Tibial nerve (tissue), 4 donors: ENCODE measurements around the gene PLS1. TPM values are rescaled to one million over a fixed set of nuclear protein-coding genes. Genes with fewer than 3 reads are reported as not detected.
"Not testable (repeated sequence)": the region's sequence is repeated elsewhere in the genome, so short reads cannot be mapped to it uniquely, and the experiment has no call there.

ENCODE experiments used
- DNase-seq, 2 donors: peaks; one replicate each; pipeline ENCODE4 v3.0.0-alpha.2; 2019; ENCODE audit warnings: low spot score in 2 of 2
- H3K27ac ChIP-seq, 4 donors: fragments of 200-600 bp; sonication (generic) in 3 of 4; one replicate each; pipeline ENCODE4 v1.5.1; 2017 to 2019; ENCODE audit warnings: mild to moderate bottlenecking in 1 of 4
- H3K27me3 ChIP-seq, 2 donors: fragments of 200-600 bp; sonication (generic) in 1 of 2; one replicate each; pipeline versions ENCODE4 v1.5.1 to v1.6.0; 2017 to 2019
- H3K36me3 ChIP-seq, 3 donors: fragments of 200-600 bp; sonication (generic); one replicate each; pipeline ENCODE4 v1.5.1; 2018 to 2019
- H3K4me1 ChIP-seq, 4 donors: fragments of 200-600 bp; sonication (generic) in 3 of 4; one replicate each; pipeline ENCODE4 v1.5.1; 2017 to 2019
- H3K4me3 ChIP-seq, 4 donors: fragments of 200-600 bp; sonication (generic) in 3 of 4; one replicate each; pipeline ENCODE4 v1.5.1; 2017 to 2019; ENCODE audit warnings: mild to moderate bottlenecking in 1 of 4, moderate library complexity in 1 of 4
- H3K9me3 ChIP-seq, 4 donors: fragments of 200-600 bp; sonication (generic) in 3 of 4; one replicate each; pipeline ENCODE4 v1.5.1; 2017 to 2019
- CTCF ChIP-seq, 5 experiments: fragments of 200-600 bp in 3 of 5; fragments of 450-650 bp in 2 of 5; sonication (generic) in 3 of 5; IDR thresholded peaks; one replicate each; pipeline ENCODE4 v1.5.1; 2016 to 2019; ENCODE audit warnings: antibody characterized with exemption in 5 of 5, mild to moderate bottlenecking in 3 of 5, moderate library complexity in 2 of 5
- EP300 ChIP-seq, 2 donors: sonication (generic); formaldehyde crosslinking; IDR thresholded peaks; one replicate each; pipeline ENCODE4 v1.6.1; 2017; ENCODE audit warnings: antibody characterized with exemption in 2 of 2, mild to moderate bottlenecking in 1 of 2
- POLR2A ChIP-seq, 2 donors: fragments of 450-650 bp; IDR thresholded peaks; one replicate each; pipeline ENCODE4 v1.6.1; 2017; ENCODE audit warnings: antibody characterized with exemption in 2 of 2, mild to moderate bottlenecking in 2 of 2, moderate library complexity in 2 of 2
- WGBS, 2 donors: methylation state at CpG; one replicate each; pipeline ENCODE4 v1.1.5; 2018; 5-methylcytosine and 5-hydroxymethylcytosine counted together
- total RNA-seq, 4 donors: library from RNA; depleted of rRNA; stranded (reverse); fragments of >200 nt; gene quantifications; one replicate each; pipeline ENCODE4 v1.1.0, GENCODE V29; 2016

The PLS1 gene
- total RNA-seq, 4 donors from 2014 or later, result 0.66 to 3.6 (median 0.90) TPM; not detected in 1

DNA sequence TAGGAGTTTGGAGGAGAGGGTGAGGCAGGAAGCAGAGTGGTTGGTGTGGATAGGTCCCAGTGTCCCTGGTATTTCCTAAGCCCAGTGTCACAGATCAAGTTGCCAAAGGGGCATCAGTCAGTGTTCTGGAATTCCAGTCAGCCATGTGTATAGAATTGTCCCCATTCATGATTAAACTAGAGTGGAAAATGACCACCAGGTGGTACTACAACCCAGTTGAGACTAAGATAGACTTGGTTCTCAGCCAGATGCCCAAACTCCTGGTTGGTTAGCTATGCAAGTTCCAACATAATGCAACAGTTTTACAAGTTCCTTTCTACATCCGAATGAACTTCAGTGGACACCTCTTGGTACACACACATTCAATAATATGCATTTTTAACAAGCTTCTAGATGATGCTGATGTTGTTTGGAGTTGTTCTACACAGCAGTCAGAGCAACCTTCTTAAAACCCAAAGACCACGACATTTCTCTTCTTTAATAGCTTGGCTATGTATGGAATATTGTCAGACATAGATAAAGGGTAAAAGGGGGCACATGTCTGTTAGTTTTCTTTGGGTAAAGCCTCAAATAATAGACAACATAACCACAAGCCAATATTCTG lies 9.3 kb upstream of the PLS1 start:
- peak in 1 of 2 donors; percentile 65 for DNase-seq
- Histone ChIP-seq H3K27ac (no peak overlapping the region), H3K4me3 (no peak overlapping the region), H3K36me3 (no peaks in the 10 kb centered on the region), H3K4me1 (no peaks in the 10 kb centered on the region), H3K9me3 (no peaks in the 10 kb centered on the region), H3K27me3 (no peaks in the 10 kb centered on the region)
- WGBS, 2 donors, result 45 to 48% methylated on average over 2 of the region's 2 CpGs
- TF ChIP-seq CTCF (IDR thresholded peaks at IDR 0.05) (peak; percentile 15 to 64 (median 33)), POLR2A (IDR thresholded peaks at IDR 0.05) (no peak)

DNA sequence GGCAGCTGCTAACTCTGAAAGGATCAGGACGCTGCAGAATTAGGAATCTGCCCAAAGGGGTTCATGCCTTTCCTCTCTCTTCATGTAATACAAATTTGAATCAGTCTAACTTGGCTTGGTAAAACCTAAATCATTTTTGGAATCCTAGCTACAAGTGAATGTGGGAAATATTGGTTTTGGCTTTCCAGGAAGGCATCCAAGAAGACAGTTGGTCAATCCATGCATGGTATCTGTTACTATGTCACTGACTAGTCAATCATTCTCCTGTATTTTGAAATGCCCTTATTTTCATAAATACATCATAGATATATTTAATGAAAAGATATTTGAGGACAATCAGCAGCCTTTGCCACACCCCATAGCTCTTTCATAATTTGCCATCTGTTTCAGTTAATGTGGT lies 7.5 kb upstream of the PLS1 start:
- TF ChIP-seq EP300 (IDR thresholded peaks at IDR 0.05) (no peak), POLR2A (IDR thresholded peaks at IDR 0.05) (no peak), CTCF (IDR thresholded peaks at IDR 0.05) (no peak)
- Histone ChIP-seq H3K4me1 (no peaks in the 10 kb centered on the region), H3K36me3 (no peaks in the 10 kb centered on the region), H3K4me3 (no peak overlapping the region), H3K9me3 (no peaks in the 10 kb centered on the region), H3K27me3 (no peaks in the 10 kb centered on the region), H3K27ac (no peak overlapping the region)
- WGBS, 2 donors, result 67 to 79% methylated on average over 1 of the region's 1 CpG
- no peak for DNase-seq

DNA sequence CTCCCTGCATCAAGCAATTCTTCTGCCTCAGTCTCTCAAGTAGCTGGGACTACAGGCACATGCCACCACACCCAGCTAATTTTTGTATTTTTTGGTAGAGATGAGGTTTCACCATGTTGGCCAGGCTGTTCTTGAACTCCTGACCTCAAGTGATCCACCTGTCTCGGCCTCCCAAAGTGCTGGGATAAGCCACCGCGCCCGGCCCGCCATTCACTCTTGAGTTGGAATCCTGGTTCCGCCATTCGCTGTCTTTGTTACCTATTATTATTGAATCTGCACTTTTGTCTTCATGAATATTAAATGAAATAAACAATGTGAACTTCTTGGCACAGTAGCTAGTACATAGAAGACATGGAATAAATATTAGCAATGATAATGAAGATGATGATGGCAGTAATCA lies 3.9 kb upstream of the PLS1 start:
- not testable (repeated sequence) for H3K27ac ChIP-seq, H3K4me3 ChIP-seq, H3K36me3 ChIP-seq, H3K9me3 ChIP-seq, H3K27me3 ChIP-seq, DNase-seq
- WGBS, 2 donors, result 95 to 97% methylated on average over 7 of the region's 7 CpGs
- H3K4me1 ChIP-seq, result peaks cover 0 to 17% (median 2%) of the 10 kb centered on the region in 4 donors

- H3K9me3 ChIP-seq, result no peaks in the 10 kb centered on the region
- H3K4me3 ChIP-seq, result no peak overlapping the region
- WGBS, 2 donors, result 12 to 33% methylated on average over 1 of the region's 1 CpG
- no peaks in the 10 kb centered on the region for H3K27me3 ChIP-seq
- no peak for DNase-seq
- no peaks in the 10 kb centered on the region for H3K36me3 ChIP-seq
- H3K4me1 ChIP-seq, result peaks cover 0 to 17% (median 2%) of the 10 kb centered on the region in 4 donors
- no peak overlapping the region for H3K27ac ChIP-seq
- TF ChIP-seq POLR2A (IDR thresholded peaks at IDR 0.05), result no peak
- no peak for TF ChIP-seq EP300 (IDR thresholded peaks at IDR 0.05)
- TF ChIP-seq CTCF (IDR thresholded peaks at IDR 0.05), result no peak
Observed at GRCh38 chr3:142595141-142595540, 1.1 kb upstream of the PLS1 start.

DNA sequence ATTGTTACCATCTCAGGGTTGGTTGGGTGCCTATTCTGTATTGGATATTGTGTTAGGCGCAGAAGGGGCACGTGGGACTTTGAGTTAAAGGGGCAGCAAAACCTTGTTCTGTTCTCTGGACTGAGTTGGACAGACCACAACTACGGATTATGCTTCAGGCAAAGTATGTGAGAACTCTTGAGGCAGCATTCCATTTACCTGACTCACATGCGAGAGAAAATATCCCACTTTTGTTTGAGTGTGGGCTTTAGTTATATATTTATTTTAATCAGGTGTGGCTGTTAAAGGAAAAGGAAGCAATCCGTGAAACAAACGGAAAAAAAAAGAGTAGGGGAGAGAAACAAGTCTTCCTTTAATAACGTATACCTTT lies 627 bp upstream of the PLS1 start:
- Histone ChIP-seq H3K4me3 (peak overlapping the region; percentile 42 to 82 (median 58)), H3K27ac (peak overlapping the region in 1 of 4 donors; percentile 52), H3K4me1 (peaks cover 0 to 17% (median 2%) of the 10 kb centered on the region in 4 donors), H3K27me3 (no peaks in the 10 kb centered on the region), H3K9me3 (no peaks in the 10 kb centered on the region), H3K36me3 (no peaks in the 10 kb centered on the region)
- no peak for DNase-seq
- WGBS, 2 donors, result 18 to 19% methylated on average over 7 of the region's 7 CpGs
- TF ChIP-seq CTCF (IDR thresholded peaks at IDR 0.05), result no peak
- TF ChIP-seq EP300 (IDR thresholded peaks at IDR 0.05), result no peak

GRCh38 chr3:142596726-142597088 lies 514 bp downstream of the PLS1 start:
- Histone ChIP-seq H3K4me1 (peaks cover 0 to 17% (median 2%) of the 10 kb centered on the region in 4 donors), H3K27ac (peak overlapping the region in 1 of 4 donors; percentile 52), H3K9me3 (no peaks in the 10 kb centered on the region), H3K4me3 (peak overlapping the region; percentile 42 to 82 (median 58)), H3K27me3 (no peaks in the 10 kb centered on the region), H3K36me3 (no peaks in the 10 kb centered on the region)
- WGBS, 2 donors, result 7 to 19% methylated on average over 5 of the region's 5 CpGs
- no peak for DNase-seq
- TF ChIP-seq EP300 (IDR thresholded peaks at IDR 0.05), result no peak
- no peak for TF ChIP-seq CTCF (IDR thresholded peaks at IDR 0.05)
- TF ChIP-seq POLR2A (IDR thresholded peaks at IDR 0.05), result no peak
